K562 (cell line): Measurements from ENCODE around the gene FMNL2. TPM values are rescaled to one million over a fixed set of nuclear protein-coding genes. Genes with fewer than 3 reads are reported as not detected.

Experiments
- ATAC-seq: fragments of 200-7000 bp; cut with Tn5 transposase; 3 replicates; pipeline ENCODE4 v1.9.1; 2020; ENCODE audit warnings: moderate library complexity
- BruUV-seq: library from RNA; stranded (reverse); fragments of 400-500 nt; replicated peaks from 2 replicates; lab custom pipeline; 2021; lab: Mats Ljungman, UMichigan
- CTCF ChIA-PET: fragments of 300-600 bp; formaldehyde crosslinking; extraction: SDS; loops from one replicate; lab custom pipeline; 2021; ENCODE audit warnings: low intra/inter-chr PET ratio; lab: Yijun Ruan, JAX
- POLR2A ChIA-PET: fragments of 300-600, 350-650 bp; sonication (Branson Sonifier 250); formaldehyde crosslinking; extraction: SDS; loops from one replicate; lab custom pipeline; 2021; ENCODE audit warnings: antibody characterized with exemption, inconsistent platforms; lab: Yijun Ruan, JAX
- DNase-seq, 4 experiments: peaks; one replicate each; pipeline versions ENCODE4 v3.0.0 to v3.0.0-alpha.2; 2011 to 2018; ENCODE audit warnings: low spot score in 3 of 4, mixed read lengths in 3 of 4; ENCODE audit errors: extremely low read depth in 1 of 4
- FAIRE-seq: peaks from 2 replicates; lab custom pipeline; 2011; peaks lifted over from hg19 to GRCh38; lab: Jason Lieb, UNC
- H2AFZ ChIP-seq: 2 replicates; pipeline ENCODE4 v1.6.0; 2011; ENCODE audit warnings: low read depth, low read length, control low read depth, inconsistent platforms
- H3K27ac ChIP-seq: fragments of 200-600 bp; 3 replicates; pipeline ENCODE4 v1.8.0; 2011; ENCODE audit warnings: low read depth, mild to moderate bottlenecking, control low read depth, inconsistent platforms, low read length, moderate library complexity, mixed read lengths; ENCODE audit errors: extremely low read depth
- H3K27me3 ChIP-seq, 2 experiments: fragments of 300-600 bp in 1 of 2; 2 replicates in 1 of 2; 3 replicates in 1 of 2; pipeline versions ENCODE4 v1.6.0 to v1.8.0; 2011; ENCODE audit warnings: inconsistent platforms in 2 of 2, low read length in 2 of 2, mild to moderate bottlenecking in 1 of 2, mixed read lengths in 1 of 2, moderate library complexity in 1 of 2; ENCODE audit not compliant: control insufficient read depth in 2 of 2, insufficient read depth in 2 of 2
- H3K36me3 ChIP-seq: fragments of 300-600 bp; 3 replicates; pipeline ENCODE4 v1.8.0; 2011; ENCODE audit warnings: mild to moderate bottlenecking, low read length, inconsistent platforms; ENCODE audit not compliant: control insufficient read depth, insufficient read depth
- H3K4me1 ChIP-seq, 2 experiments: fragments of 200-600 bp in 1 of 2; replicated peaks in 1 of 2; 2 replicates in 1 of 2; 3 replicates in 1 of 2; pipeline versions ENCODE4 v1.5.1 to v1.8.0; 2011; ENCODE audit warnings: inconsistent platforms in 2 of 2, low read length in 2 of 2, mild to moderate bottlenecking in 1 of 2, mixed read lengths in 1 of 2, moderate library complexity in 1 of 2; ENCODE audit not compliant: control insufficient read depth in 2 of 2, insufficient read depth in 2 of 2
- H3K4me2 ChIP-seq: 2 replicates; pipeline ENCODE4 v1.6.1; 2011; ENCODE audit warnings: low read length, control low read depth, inconsistent platforms, mixed read lengths; ENCODE audit not compliant: insufficient read depth
- H3K4me3 ChIP-seq: fragments of 200-600 bp; sonication (generic), shearing (Covaris generic); 2 replicates; pipeline ENCODE4 v1.5.1; 2016; ENCODE audit warnings: control low read depth, inconsistent platforms
- H3K79me2 ChIP-seq: fragments of 200-600 bp; 3 replicates; pipeline ENCODE4 v1.8.0; 2011; ENCODE audit warnings: low read length, inconsistent platforms; ENCODE audit not compliant: control insufficient read depth, insufficient read depth
- H3K9ac ChIP-seq, 2 experiments: 2 replicates each; pipeline versions ENCODE4 v1.6.0 to v1.6.1; 2011; ENCODE audit warnings: low read depth in 2 of 2, low read length in 2 of 2, control low read depth in 1 of 2, inconsistent platforms in 1 of 2, mild to moderate bottlenecking in 1 of 2, mixed read lengths in 1 of 2; ENCODE audit not compliant: insufficient read depth in 1 of 2
- H3K9me1 ChIP-seq: one replicate; pipeline ENCODE4 v1.6.0; 2011; ENCODE audit warnings: inconsistent platforms, mild to moderate bottlenecking, low read length, moderate library complexity; ENCODE audit not compliant: control insufficient read depth, insufficient read depth
- H3K9me3 ChIP-seq: replicated peaks from 2 replicates; pipeline ENCODE4 v1.5.1; 2011; ENCODE audit warnings: low read depth, low read length, inconsistent platforms; ENCODE audit not compliant: control insufficient read depth, insufficient read depth
- H4K20me1 ChIP-seq: replicated peaks from 2 replicates; pipeline ENCODE4 v1.6.1; 2011; ENCODE audit warnings: low read length, inconsistent platforms, mixed read lengths; ENCODE audit not compliant: control insufficient read depth, insufficient read depth
- DDX20 ChIP-seq: fragments of 450-650 bp; IDR thresholded peaks from 2 replicates; pipeline ENCODE4 v1.6.1; 2016; ENCODE audit warnings: missing genetic modification characterization, low read depth, mild to moderate bottlenecking, missing compliant biosample characterization, moderate library complexity
- DIDO1 ChIP-seq: fragments of 450-650 bp; IDR thresholded peaks from 2 replicates; pipeline ENCODE4 v1.6.1; 2016; ENCODE audit warnings: low read depth, missing biosample characterization, missing genetic modification characterization
- HNRNPK ChIP-seq: fragments of 200-400 bp; formaldehyde crosslinking; IDR thresholded peaks from one replicate; pipeline ENCODE4 v1.6.1; 2018; ENCODE audit warnings: mild to moderate bottlenecking, low read depth, low read length; ENCODE audit not compliant: poor library complexity, severe bottlenecking
- MAFG ChIP-seq: fragments of 450-650 bp; conservative IDR thresholded peaks from 2 replicates; pipeline ENCODE4 v1.6.1; 2016; ENCODE audit warnings: missing genetic modification characterization, missing compliant biosample characterization
- NFIX ChIP-seq: fragments of 250-450 bp; sonication (Bioruptor Pico); IDR thresholded peaks from 2 replicates; pipeline ENCODE4 v1.4.0; 2020; ENCODE audit warnings: low read depth, mild to moderate bottlenecking, moderate library complexity
- POU5F1 ChIP-seq: fragments of 150-350 bp; IDR thresholded peaks from 2 replicates; pipeline ENCODE4 v1.6.1; 2014; ENCODE audit warnings: borderline replicate concordance, low read length, low read depth, mild to moderate bottlenecking; ENCODE audit not compliant: partially characterized antibody
- SRSF7 ChIP-seq: fragments of 200-400 bp; formaldehyde crosslinking; optimal IDR thresholded peaks from 2 replicates; pipeline ENCODE3; 2017; ENCODE audit warnings: mild to moderate bottlenecking, low read depth, low read length
- TFAM ChIP-seq: fragments of 250-450 bp; sonication (Bioruptor Pico); conservative IDR thresholded peaks from 2 replicates; pipeline ENCODE4 v1.5.0; 2021; ENCODE audit warnings: mild to moderate bottlenecking, moderate library complexity
- whole genome bisulfite sequencing: fragments of 100-300 bp; shearing (Covaris generic); methylation state at CpG from one replicate; pipeline ENCODE4 v1.1.6; 2016; ENCODE audit warnings: low coverage, mixed read lengths; ENCODE audit not compliant: insufficient coverage; ENCODE audit errors: missing lambda C conversion rate; 5-methylcytosine and 5-hydroxymethylcytosine counted together
- in situ Hi-C: fragments of 300-500 bp; cut with MboI; formaldehyde crosslinking; loops from 4 replicates; pipeline ENCODE4 v1.15.0; 2018; ENCODE audit warnings: inconsistent platforms, mixed read lengths
- intact Hi-C: fragments of 100-400 bp; cut with micrococcal nuclease; formaldehyde crosslinking; loops from 2 replicates; pipeline ENCODE4 v1.14.2; 2022
- polyA plus RNA-seq, 8 experiments: library from polyadenylated mRNA; depleted of rRNA in 4 of 8; stranded (reverse) in 5 of 8; unstranded in 3 of 8; fragments of >200 nt; fragmentation: Nextera tagmentation in 2 of 8; fragmentation: Illumina TruSeq in 1 of 8; extraction: Ambion mirVana in 2 of 8; extraction: Trizol in 1 of 8; gene quantifications; 2 replicates each; pipeline versions ENCODE4 v1.2.1 to v1.2.3, GENCODE V29; 2011 to 2014; ENCODE audit warnings: inconsistent platforms in 1 of 8, missing spikeins in 1 of 8
- total RNA-seq, 7 experiments: library from RNA; depleted of rRNA in 6 of 7; stranded (reverse); fragments of >200 nt in 6 of 7; fragmentation: Illumina TruSeq in 2 of 7; extraction: Trizol in 2 of 7; gene quantifications; 2 replicates each; pipeline versions ENCODE4 v1.2.1 to v1.2.3, GENCODE V29; 2011 to 2021; ENCODE audit warnings: low replicate concordance in 1 of 7
- TF ChIP-seq, protein P1 (sequence below): fragments of 250-450 bp; sonication (Bioruptor Pico); IDR thresholded peaks from 2 replicates; pipeline ENCODE4 v1.5.0; 2020; ENCODE audit warnings: mild to moderate bottlenecking
- TF ChIP-seq, protein P2 (sequence below): fragments of 450-650 bp; formaldehyde crosslinking; IDR thresholded peaks from 2 replicates; pipeline ENCODE4 v1.4.0; 2020; ENCODE audit warnings: mild to moderate bottlenecking, moderate library complexity

FMNL2 gene
- total and polyA plus RNA-seq, 9 of the 15 experiments (the other 6 are each of a cell fraction or from before 2014, with no cell fraction given), result 0.15 to 0.49 (median 0.24) TPM; not detected in 1

DNA sequence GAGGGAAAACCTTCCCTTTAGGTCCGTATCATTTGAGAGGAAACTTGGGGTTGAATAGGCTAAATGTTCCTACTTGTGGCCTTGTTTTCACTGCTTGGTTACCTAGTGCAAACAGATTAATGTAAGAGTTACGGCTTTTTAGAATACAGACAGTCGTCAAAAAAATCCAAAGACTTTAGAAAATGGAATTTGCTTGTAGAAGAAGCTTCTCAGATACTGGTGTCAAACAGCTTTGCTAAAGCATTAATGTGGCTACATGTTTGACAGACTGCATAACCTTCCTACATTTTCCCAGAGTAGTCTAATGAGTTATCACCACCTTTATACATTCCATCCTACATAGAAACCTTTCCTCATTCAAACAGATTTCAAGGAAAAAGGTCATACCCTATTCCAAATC is 114.6 kb downstream of the FMNL2 start:
- H3K36me3 ChIP-seq, result no peaks in the 10 kb centered on the region
- TF ChIP-seq POU5F1 (no peak), SRSF7 (no peak), MAFG (tag) (no peak), HNRNPK (no peak), DIDO1 (no peak), DDX20 (tag) (no peak), NFIX (CRISPR knock-in tag) (no peak), TFAM (no peak)
- TF ChIP-seq, protein P1, sequence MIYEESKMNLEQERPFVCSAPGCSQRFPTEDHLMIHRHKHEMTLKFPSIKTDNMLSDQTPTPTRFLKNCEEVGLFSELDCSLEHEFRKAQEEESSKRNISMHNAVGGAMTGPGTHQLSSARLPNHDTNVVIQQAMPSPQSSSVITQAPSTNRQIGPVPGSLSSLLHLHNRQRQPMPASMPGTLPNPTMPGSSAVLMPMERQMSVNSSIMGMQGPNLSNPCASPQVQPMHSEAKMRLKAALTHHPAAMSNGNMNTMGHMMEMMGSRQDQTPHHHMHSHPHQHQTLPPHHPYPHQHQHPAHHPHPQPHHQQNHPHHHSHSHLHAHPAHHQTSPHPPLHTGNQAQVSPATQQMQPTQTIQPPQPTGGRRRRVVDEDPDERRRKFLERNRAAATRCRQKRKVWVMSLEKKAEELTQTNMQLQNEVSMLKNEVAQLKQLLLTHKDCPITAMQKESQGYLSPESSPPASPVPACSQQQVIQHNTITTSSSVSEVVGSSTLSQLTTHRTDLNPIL, result no peak
- TF ChIP-seq, protein P2, sequence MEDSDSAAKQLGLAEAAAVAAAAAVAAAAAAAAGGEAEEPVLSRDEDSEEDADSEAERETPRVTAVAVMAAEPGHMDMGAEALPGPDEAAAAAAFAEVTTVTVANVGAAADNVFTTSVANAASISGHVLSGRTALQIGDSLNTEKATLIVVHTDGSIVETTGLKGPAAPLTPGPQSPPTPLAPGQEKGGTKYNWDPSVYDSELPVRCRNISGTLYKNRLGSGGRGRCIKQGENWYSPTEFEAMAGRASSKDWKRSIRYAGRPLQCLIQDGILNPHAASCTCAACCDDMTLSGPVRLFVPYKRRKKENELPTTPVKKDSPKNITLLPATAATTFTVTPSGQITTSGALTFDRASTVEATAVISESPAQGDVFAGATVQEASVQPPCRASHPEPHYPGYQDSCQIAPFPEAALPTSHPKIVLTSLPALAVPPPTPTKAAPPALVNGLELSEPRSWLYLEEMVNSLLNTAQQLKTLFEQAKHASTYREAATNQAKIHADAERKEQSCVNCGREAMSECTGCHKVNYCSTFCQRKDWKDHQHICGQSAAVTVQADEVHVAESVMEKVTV (CRISPR knock-in tag), result no peak
- intact Hi-C loops (no loop called here), in situ Hi-C loops (no loop called here)
- WGBS, result 3% methylated on average over 3 of the region's 3 CpGs
- ATAC-seq, result no peak
- POLR2A ChIA-PET, result no interaction called here
- H3K4me1 ChIP-seq, result no peaks in the 10 kb centered on the region
- no peaks in the 10 kb centered on the region for H3K9me1 ChIP-seq
- H3K9me3 ChIP-seq, result no peaks in the 10 kb centered on the region
- H3K9ac ChIP-seq, result no peak overlapping the region
- no peak overlapping the region for H3K27ac ChIP-seq
- no TSS peak for BruUV-seq
- no peak overlapping the region for H3K4me3 ChIP-seq
- DNase-seq, result no peak
- FAIRE-seq, result no peak
- H2AFZ ChIP-seq, result no peak overlapping the region
- peaks cover 4 to 26% of the 10 kb centered on the region in 2 experiments; a peak in 3 of 5 replicates for H3K27me3 ChIP-seq
- no peak overlapping the region for H3K4me2 ChIP-seq
- CTCF ChIA-PET, result no interaction called here
- no peaks in the 10 kb centered on the region for H3K79me2 ChIP-seq
- H4K20me1 ChIP-seq, result no peaks in the 10 kb centered on the region
